Dermis blood vessel endothelial cell (primary cell): ENCODE results near the gene TMEM205. TPM values are rescaled to one million over a fixed set of nuclear protein-coding genes. Genes with fewer than 3 reads are reported as not detected.
"Not testable (repeated sequence)": the region's sequence is repeated elsewhere in the genome, so short reads cannot be mapped to it uniquely, and the experiment has no call there.

Experiments
- DNase-seq: peaks from one replicate; pipeline ENCODE4 v3.0.0; 2010
- total RNA-seq: library from RNA; depleted of rRNA; stranded (reverse); fragments of >200 nt; gene quantifications from 2 replicates; pipeline ENCODE4 v1.2.3, GENCODE V29; 2014

The TMEM205 gene
- total RNA-seq = 105 and 267 TPM in 2 replicates

DNA sequence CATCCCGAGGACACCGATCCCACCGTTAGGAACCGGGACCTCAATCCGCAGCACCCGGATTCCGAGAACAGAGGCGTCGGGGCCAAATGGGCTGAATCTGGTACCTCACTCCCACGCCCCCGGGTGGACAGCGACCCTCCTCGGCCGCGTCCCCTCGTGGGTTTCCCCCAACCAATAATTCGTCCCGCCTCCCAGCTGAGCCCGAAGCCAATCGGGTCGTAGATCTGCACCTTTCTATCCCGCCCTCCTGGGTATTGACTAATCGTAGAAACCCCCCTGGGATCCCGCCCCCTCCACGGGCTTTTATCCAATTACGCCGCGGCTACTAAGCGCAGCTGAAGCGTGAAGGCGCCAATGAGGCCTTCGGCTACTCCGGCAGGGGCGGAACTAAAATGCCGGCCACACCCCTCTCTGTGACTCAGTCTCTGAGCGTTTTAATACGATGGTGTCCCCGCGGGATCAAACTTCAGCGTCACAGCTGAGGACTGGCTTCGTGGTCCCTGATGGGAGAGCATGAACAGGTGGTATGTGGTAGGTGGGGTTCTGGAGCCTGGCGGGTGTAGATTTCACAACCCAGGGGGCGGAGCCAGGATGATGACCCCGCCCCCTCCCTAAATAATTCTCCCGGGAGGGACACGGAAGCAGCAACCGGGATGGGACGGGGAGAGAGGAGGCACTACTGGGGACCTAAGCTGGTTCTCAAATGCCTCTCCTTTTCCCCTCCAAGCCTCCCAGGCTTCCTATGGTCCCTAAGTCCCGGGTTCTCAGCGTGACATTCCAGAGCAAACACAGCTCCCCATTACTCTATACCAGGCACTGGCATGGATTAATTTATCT lies at the start of gene TMEM205, which contains the start of gene CCDC159:
Gene TMEM205 (minus strand): TSS at position 165 of the 837 bp plus-strand sequence. CDS start 649 bp downstream, outside the sequence.
Gene CCDC159 (plus strand): TSS at position 416 of the 837 bp plus-strand sequence. CDS start 88 bp downstream, at position 504.
- peak; percentile 99 for DNase-seq

- no peak for DNase-seq
These were observed 45.0 kb upstream of the TMEM205 start for GRCh38 chr19:11390933-11391680.

GRCh38 chr19:11390359-11390758 lies 44.3 kb upstream of the TMEM205 start:
- DNase-seq = no peak

- peak; percentile 26 for DNase-seq
These were observed 41.3 kb upstream of the TMEM205 start for GRCh38 chr19:11387162-11388034.

- no peak for DNase-seq
These were observed 38.7 kb upstream of the TMEM205 start for GRCh38 chr19:11384778-11385129.

DNA sequence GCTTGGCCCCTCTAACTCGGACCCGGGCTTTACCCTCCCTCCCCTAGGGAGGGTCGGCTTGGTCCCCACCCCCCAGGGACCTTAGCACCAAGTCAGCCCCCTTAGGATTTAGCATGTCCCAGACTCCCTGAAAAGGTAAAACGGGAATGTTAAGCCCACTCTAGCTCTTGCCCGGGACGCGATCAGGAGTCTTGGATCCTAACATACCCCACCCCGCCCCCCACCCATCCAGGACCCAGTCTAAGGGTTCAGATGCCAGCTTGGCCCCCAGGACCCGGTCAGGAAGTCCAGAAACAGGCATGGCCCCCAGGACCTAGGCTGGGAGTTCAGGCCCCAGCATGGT lies 37.6 kb upstream of the TMEM205 start:
- no peak for DNase-seq

DNA sequence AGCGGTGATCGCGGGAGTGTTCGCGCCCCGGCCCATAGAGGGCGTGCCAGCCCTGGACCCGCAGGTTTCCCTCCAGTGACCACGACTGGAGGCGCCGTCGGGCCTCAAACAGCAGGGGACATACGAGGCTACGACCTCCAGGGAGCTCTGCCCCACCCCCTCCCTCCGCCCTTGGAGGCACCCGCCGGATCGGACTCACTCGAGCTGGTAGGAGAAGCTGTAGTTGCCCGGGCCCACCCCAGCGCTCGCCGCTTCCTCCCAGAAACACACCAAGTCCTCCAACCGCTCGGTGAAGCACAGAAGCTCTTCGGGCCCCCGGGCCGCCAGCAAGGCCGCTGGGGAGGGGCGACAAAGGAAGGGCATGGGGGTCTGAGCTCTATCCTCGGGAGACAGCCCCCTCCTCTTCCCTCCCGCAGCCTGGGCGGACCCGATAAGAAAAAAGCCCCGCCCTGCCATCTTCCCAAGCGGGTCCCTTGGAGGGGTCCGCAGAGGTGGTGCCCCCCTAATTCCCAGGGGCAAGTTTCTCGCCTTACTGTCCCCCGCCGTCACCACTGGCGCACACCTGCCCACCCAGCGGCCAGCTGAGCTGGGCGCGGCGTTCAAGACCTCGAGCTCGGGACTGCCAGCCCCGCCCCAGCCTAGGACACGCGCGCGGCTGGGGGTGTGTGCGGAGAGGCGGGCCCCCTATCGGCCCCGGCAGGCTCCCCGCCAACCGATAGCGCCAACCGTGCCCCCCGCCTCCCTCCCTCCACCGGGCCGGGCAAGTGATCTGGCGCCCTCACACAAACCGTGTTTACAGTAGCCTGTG lies 37.0 kb upstream of the TMEM205 start:
- peak; percentile 58 for DNase-seq

- DNase-seq = peak; percentile 95
These were observed 34.8 kb upstream of the TMEM205 start for GRCh38 chr19:11380653-11381537.

DNA sequence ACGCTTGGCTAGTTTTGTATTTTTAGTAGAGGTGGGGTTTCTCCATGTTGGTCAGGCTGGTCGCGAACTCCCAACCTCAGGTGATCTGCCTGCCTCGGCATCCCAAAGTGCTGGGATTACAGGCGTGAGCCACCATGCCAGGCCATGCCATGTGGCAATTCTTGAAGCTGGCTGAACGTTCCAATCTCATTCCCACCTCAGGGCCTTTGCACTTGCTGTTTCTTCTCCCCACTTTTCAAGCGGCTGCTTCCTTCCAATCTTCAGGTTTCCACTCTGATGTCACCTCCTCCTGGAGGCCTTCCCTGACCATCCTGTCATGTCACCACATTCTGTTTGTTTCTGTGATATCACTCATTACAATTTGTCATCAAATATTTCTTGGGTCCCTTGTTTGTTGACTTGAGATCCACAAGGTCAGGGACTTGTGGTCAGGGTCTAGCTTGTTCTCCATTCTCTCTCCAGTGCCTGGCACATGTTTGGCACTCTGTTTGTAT lies 33.8 kb upstream of the TMEM205 start:
- no peak for DNase-seq

- not testable (repeated sequence) for DNase-seq
These were observed 33.3 kb upstream of the TMEM205 start for GRCh38 chr19:11379269-11379845.

DNA sequence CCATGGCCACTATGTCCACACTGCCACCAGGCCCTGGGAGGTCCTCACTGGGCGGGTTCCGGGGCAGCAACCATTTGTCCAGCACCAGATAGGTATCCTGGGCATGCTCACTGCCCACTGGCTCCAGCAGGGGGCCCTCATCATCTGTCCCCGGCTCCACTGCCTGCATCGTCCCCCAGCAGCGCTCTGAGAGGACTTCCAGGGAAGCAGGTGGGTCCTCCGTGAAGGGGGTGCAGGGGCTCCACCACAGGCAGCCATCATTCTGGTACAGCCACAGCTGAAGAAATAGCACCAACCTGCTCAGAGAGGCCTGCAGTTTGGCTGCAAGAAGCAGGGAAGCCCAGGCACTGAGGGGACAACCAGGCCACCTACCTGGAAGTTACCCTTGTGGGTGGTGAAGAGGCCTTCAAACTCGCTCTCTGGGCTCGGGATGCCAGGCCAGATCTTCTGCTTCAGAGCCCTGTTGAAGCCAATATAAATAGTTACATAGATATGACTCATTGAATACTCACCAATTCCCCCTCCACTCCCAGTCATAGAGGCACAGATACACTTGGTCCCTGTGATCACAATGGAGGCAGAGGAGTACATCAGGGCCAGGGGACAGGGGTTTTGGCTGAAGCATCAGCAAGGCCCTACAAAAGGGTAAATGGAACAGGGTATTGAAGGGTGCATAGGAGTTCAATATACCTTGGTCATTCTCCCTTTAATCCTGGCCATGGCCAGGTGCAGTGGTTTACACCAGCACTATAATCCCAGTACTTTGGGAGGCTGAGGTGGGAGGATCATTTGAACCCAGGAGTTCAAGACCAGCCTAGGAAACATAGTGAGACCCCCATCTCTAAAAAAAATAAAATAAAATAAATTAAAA lies 32.5 kb upstream of the TMEM205 start:
- DNase-seq = peak; percentile 76

- DNase-seq = no peak
These were observed 31.7 kb upstream of the TMEM205 start for GRCh38 chr19:11377756-11378155.

- DNase-seq = peak; percentile 48
These were observed 31.2 kb upstream of the TMEM205 start for GRCh38 chr19:11377237-11377636.

- DNase-seq = peak; percentile 62
These were observed 29.3 kb upstream of the TMEM205 start for GRCh38 chr19:11375143-11375948.

DNA sequence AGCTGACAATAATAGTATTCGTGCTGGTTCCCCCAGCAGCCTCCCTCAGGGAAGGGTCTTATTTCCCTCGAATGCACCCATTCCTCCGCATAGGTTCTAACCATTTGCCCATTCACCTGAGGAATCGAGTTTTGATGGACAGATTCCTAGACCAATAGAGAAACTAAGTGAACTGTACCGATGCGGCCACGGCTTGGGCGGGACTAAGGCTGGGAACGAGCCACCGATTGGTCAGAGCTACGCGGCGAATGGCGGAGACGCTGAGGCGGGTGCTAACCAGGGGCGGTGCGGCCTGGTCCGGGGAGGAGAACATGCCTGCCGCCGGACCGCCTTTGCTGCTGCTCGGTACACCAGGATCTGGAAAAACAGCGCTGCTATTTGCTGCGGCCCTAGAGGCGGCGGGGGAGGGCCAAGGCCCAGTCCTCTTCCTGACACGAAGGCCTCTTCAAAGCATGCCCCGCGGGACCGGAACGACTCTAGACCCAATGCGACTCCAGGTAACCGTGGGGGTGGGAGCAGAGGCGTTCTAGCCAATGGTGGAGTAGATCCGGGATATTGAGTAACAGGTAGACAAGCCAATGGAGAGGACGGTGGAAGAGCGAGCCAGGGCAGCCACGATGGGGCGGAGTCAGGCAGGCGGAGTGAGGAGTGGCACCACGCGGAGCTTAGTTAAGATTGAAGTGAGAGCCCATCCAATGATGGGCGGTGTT lies 28.5 kb upstream of the TMEM205 start, which contains the start of gene SWSAP1:
Gene SWSAP1 (plus strand): TSS at position 234 of the 710 bp plus-strand sequence. CDS start 15 bp downstream, at position 249.
- DNase-seq = peak; percentile 100

DNA sequence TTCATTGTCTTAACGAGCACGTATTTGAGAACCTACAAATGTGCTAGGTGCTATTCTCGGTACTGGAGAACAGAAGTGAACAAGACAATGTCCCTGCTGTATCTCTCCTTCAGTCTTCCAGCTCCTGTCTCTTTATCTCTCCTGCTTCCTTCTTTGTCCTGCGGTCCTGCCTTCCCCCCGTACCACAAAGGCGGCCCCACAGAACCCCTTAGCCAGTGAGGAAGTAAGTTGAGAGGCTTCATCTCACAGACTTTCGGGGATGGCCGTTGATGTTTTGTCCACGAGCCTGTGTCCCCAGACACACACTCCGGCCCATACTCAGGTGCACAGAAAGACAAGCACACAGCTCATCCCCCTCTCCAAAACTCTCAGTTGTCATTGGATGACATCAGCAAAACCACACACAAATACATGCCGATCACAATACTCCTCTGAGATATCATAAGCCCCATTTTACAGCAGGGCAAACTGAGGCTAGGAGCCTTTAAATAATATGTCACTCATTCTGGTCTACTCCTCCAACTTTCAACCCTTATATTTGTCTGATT lies 27.9 kb upstream of the TMEM205 start:
- DNase-seq = no peak
